HepG2 (cell line): ENCODE data around the gene CD53.

ENCODE experiments used
- JUND ChIP-seq: sonication (generic); formaldehyde crosslinking; IDR thresholded peaks from 2 replicates; pipeline ENCODE4 v1.8.0; 2022; ENCODE audit warnings: mild to moderate bottlenecking, missing genetic modification reagents
- NAIF1 ChIP-seq: sonication (generic); formaldehyde crosslinking; IDR thresholded peaks from 2 replicates; pipeline ENCODE4 v1.5.0; 2020; ENCODE audit warnings: mild to moderate bottlenecking, missing genetic modification reagents, borderline replicate concordance
- SOX6 ChIP-seq, 2 experiments: fragments of 450-650 bp in 1 of 2; sonication (generic) in 1 of 2; formaldehyde crosslinking in 1 of 2; IDR thresholded peaks; 2 replicates each; pipeline versions ENCODE4 v1.4.0 to v1.6.1; 2017 to 2020; ENCODE audit warnings: antibody characterized with exemption in 1 of 2, mild to moderate bottlenecking in 1 of 2, missing genetic modification reagents in 1 of 2
- ZNF121 ChIP-seq: sonication (generic); formaldehyde crosslinking; IDR thresholded peaks from 2 replicates; pipeline ENCODE4 v1.5.0; 2020; ENCODE audit warnings: mild to moderate bottlenecking, missing genetic modification reagents

DNA sequence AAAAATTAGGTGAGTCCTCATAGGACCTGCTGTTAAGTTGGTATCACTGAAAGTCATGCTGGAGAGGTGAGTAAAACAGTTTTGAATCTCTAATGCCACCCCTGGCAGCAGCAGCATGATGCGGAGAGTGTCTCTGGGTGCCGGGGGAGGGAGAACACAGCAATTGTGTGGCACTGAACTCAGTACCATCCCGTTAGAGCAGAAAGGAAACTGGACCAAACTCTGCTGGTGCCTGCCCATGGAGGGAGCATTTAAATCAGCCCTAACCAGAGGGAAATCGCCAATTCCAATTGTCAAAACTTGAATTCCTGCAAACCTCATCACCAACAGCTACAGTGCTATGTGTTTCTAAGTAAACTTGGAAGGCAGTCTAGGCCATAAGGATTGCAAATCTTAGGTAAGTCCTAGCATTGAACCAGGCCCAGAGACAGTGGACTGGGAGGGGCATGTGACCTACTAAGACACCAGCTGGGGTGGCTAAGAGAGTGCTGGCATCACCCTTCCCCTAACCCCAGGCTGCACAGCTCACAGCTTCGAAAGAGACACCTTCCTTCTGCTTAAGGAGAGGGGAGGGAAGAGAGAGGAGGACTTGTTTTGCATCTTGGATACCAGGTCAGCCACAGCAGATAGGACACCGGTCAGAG, 30.0 kb downstream of the CD53 start:
- TF ChIP-seq NAIF1 (CRISPR knock-in tag): no peak
- no peak for TF ChIP-seq JUND
- no peak for TF ChIP-seq SOX6 (IDR thresholded peaks at IDR 0.05)
- no peak for TF ChIP-seq SOX6 (CRISPR knock-in tag; IDR thresholded peaks at IDR 0.05)
- TF ChIP-seq ZNF121 (CRISPR knock-in tag): no peak
